ENCODE data around the gene HEATR1. TPM values are rescaled to one million over a fixed set of nuclear protein-coding genes. Genes with fewer than 3 reads are reported as not detected.
"Not testable (repeated sequence)": the region's sequence is repeated elsewhere in the genome, so short reads cannot be mapped to it uniquely, and the experiment has no call there.

HEATR1 gene
- 15.9 and 19.8 TPM in 2 replicates for total RNA-seq

GRCh38 chr1:236603991-236604904 lies at the start of gene HEATR1:
HEATR1 (minus strand) TSS chr1:236604516; CDS start chr1:236604095, 421 bp downstream.
- peak; percentile 96 to 98 for DNase-seq (ENCODE audit: low read depth in 2 of 2)

- DNase-seq (ENCODE audit: low read depth in 2 of 2), result no peak
Observed at GRCh38 chr1:236645016-236645680, 40.8 kb upstream of the HEATR1 start.

GRCh38 chr1:236642763-236643162 lies 38.4 kb upstream of the HEATR1 start:
- DNase-seq (ENCODE audit: low read depth in 2 of 2), result no peak

GRCh38 chr1:236639686-236640085 lies 35.4 kb upstream of the HEATR1 start:
- DNase-seq (ENCODE audit: low read depth in 2 of 2), result no peak

- no peak for DNase-seq (ENCODE audit: low read depth in 2 of 2)
Observed at GRCh38 chr1:236638945-236639344, 34.6 kb upstream of the HEATR1 start.

- no peak for DNase-seq (ENCODE audit: low read depth in 2 of 2)
Observed at GRCh38 chr1:236636017-236636416, 31.7 kb upstream of the HEATR1 start.

GRCh38 chr1:236627727-236628408 lies 23.6 kb upstream of the HEATR1 start:
- DNase-seq (ENCODE audit: low read depth in 2 of 2), result no peak

GRCh38 chr1:236623371-236624166 lies 19.3 kb upstream of the HEATR1 start:
- DNase-seq (ENCODE audit: low read depth in 2 of 2), result no peak

GRCh38 chr1:236622407-236622806 lies 18.1 kb upstream of the HEATR1 start:
- DNase-seq (ENCODE audit: low read depth in 2 of 2), result no peak

GRCh38 chr1:236619398-236619797 lies 15.1 kb upstream of the HEATR1 start:
- no peak for DNase-seq (ENCODE audit: low read depth in 2 of 2)

- DNase-seq (ENCODE audit: low read depth in 2 of 2), result no peak
Observed at GRCh38 chr1:236618507-236618906, 14.2 kb upstream of the HEATR1 start.

- no peak for DNase-seq (ENCODE audit: low read depth in 2 of 2)
Observed at GRCh38 chr1:236615399-236616148, 11.3 kb upstream of the HEATR1 start.

GRCh38 chr1:236612349-236612748 lies 8.0 kb upstream of the HEATR1 start:
- no peak for DNase-seq (ENCODE audit: low read depth in 2 of 2)

- DNase-seq (ENCODE audit: low read depth in 2 of 2), result peak; percentile 53 to 79
Observed at GRCh38 chr1:236608930-236609726, 4.8 kb upstream of the HEATR1 start.

GRCh38 chr1:236607597-236607996 lies 3.3 kb upstream of the HEATR1 start:
- not testable (repeated sequence) for DNase-seq (ENCODE audit: low read depth in 2 of 2)

- DNase-seq (ENCODE audit: low read depth in 2 of 2), result no peak
Observed at GRCh38 chr1:236604905-236605806, 840 bp upstream of the HEATR1 start.

- DNase-seq (ENCODE audit: low read depth in 2 of 2), result no peak
Observed at GRCh38 chr1:236602171-236602570, 2.1 kb downstream of the HEATR1 start.

- DNase-seq (ENCODE audit: low read depth in 2 of 2), result no peak
Observed at GRCh38 chr1:236590553-236591150, 13.7 kb downstream of the HEATR1 start.
